Activated B cell treated with CpG ODN at 0.5 μM for 24 hours (primary cell): Measurements from ENCODE around the gene IL18BP. TPM values are rescaled to one million over a fixed set of nuclear protein-coding genes. Genes with fewer than 3 reads are reported as not detected.
A peak's percentile ranks its signal among the peaks of the same experiment; 100 is the strongest.

Source experiments
- ATAC-seq: fragments of 200-7000 bp; cut with Tn5 transposase; one replicate; pipeline ENCODE4 v1.10.0; 2021; ENCODE audit warnings: low read depth, mild to moderate bottlenecking, moderate library complexity
- CTCF ChIA-PET: fragments of 350-600 bp; sonication (Branson Sonifier 250); formaldehyde crosslinking; loops from one replicate; lab custom pipeline; 2021; ENCODE audit warnings: antibody characterized with exemption; lab: Charles Lee
- POLR2A ChIA-PET: fragments of 350-600 bp; sonication (Branson Sonifier 250); formaldehyde crosslinking; loops from one replicate; lab custom pipeline; 2021; ENCODE audit warnings: antibody characterized with exemption; lab: Charles Lee
- DNase-seq: peaks from one replicate; pipeline ENCODE4 v3.0.0; 2022
- H3K27ac Mint-ChIP-seq: one replicate; pipeline ENCODE4 v1.8.0; 2020; ENCODE audit warnings: mixed read lengths
- H3K27me3 Mint-ChIP-seq: one replicate; pipeline ENCODE4 v1.8.0; 2021; ENCODE audit warnings: mixed read lengths
- H3K36me3 Mint-ChIP-seq: one replicate; pipeline ENCODE4 v1.8.0; 2021; ENCODE audit warnings: low read depth, mixed read lengths
- H3K4me1 Mint-ChIP-seq: one replicate; pipeline ENCODE4 v1.8.0; 2021; ENCODE audit warnings: mixed read lengths
- H3K4me3 Mint-ChIP-seq: one replicate; pipeline ENCODE4 v1.8.0; 2020; ENCODE audit warnings: mild to moderate bottlenecking, mixed read lengths
- H3K9me3 Mint-ChIP-seq: one replicate; pipeline ENCODE4 v1.8.0; 2020; ENCODE audit warnings: mixed read lengths
- CTCF ChIP-seq: fragments of 200-600 bp; IDR thresholded peaks from one replicate; pipeline ENCODE4 v1.8.0; 2022; ENCODE audit warnings: antibody characterized with exemption, mild to moderate bottlenecking
- intact Hi-C: fragments of 100-400 bp; cut with micrococcal nuclease; formaldehyde crosslinking; loops from one replicate; pipeline ENCODE4 v1.15.1; 2024
- total RNA-seq: library from RNA; stranded (reverse); gene quantifications from 2 replicates; pipeline ENCODE4 v1.2.3, GENCODE V29; 2022

The IL18BP gene
- total RNA-seq, 1 donor from 2014 or later = 27.5 TPM

DNA sequence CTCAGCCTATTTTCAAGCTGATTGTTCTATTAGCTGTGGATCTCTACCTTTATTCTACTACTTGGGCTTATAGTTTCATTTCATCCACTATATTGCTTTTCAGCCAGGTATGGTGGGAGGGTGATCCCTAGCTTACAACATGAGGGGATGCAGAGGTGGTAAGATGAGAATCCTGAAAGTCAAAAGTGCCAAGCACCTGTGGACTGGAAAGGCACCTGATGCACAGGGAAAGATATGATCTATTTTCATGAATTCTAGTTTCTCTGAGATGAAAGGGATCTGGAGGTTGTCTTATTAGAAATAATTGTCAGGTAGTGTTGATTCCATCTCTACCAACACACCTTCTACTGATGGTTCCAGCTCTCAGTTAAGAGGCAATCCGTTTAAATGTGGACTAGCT is 21.6 kb upstream of the IL18BP start:
- no peak for DNase-seq
- Mint-ChIP-seq H3K9me3 (no peaks in the 10 kb centered on the region), H3K4me3 (no peak overlapping the region), H3K27me3 (no peaks in the 10 kb centered on the region), H3K36me3 (peaks cover 26% of the 10 kb centered on the region), H3K4me1 (peaks cover 16% of the 10 kb centered on the region), H3K27ac (peak overlapping the region; percentile 91)
- POLR2A ChIA-PET = interaction anchor here (0.6 to 2.9 kb wide), 7 partner anchors 9 to 136 kb away, joined by 3 to 17 read pairs (median 5); partner anchors contain the start of genes IL18BP, RNF121 and XNDC1N
- CTCF ChIA-PET = interaction anchor here (0.7 to 5.3 kb wide), 14 partner anchors 11 to 455 kb away, joined by 3 to 60 read pairs (median 5); partner anchors contain the start of gene IL18BP
- ATAC-seq = no peak
- intact Hi-C loops = loop anchor here (1.0 to 5.0 kb wide), 5 partner anchors 14 to 455 kb away; partner anchors contain the start of gene CLPB
- no peak for TF ChIP-seq CTCF

- intact Hi-C loops = loop anchor here (1.0 to 5.0 kb wide), 6 partner anchors 13 to 454 kb away; partner anchors contain the start of gene CLPB
- no peak overlapping the region for H3K4me3 Mint-ChIP-seq
- ChIA-PET CTCF (interaction anchor here (0.6 to 5.3 kb wide), 21 partner anchors 8 to 454 kb away, joined by 3 to 60 read pairs (median 4); partner anchors contain the start of gene IL18BP), POLR2A (interaction anchor here (0.5 to 2.9 kb wide), 13 partner anchors 8 to 141 kb away, joined by 3 to 17 read pairs (median 5); partner anchors contain the start of genes IL18BP, RNF121 and XNDC1N)
- TF ChIP-seq CTCF = peak; percentile 26
- no peaks in the 10 kb centered on the region for H3K27me3 Mint-ChIP-seq
- peaks cover 16% of the 10 kb centered on the region for H3K4me1 Mint-ChIP-seq
- peak; percentile 96 for ATAC-seq
- no peak for DNase-seq
- no peaks in the 10 kb centered on the region for H3K9me3 Mint-ChIP-seq
- peak overlapping the region; percentile 91 for H3K27ac Mint-ChIP-seq
- H3K36me3 Mint-ChIP-seq = peaks cover 24% of the 10 kb centered on the region
Observed at GRCh38 chr11:71977743-71978418, 20.8 kb upstream of the IL18BP start.

DNA sequence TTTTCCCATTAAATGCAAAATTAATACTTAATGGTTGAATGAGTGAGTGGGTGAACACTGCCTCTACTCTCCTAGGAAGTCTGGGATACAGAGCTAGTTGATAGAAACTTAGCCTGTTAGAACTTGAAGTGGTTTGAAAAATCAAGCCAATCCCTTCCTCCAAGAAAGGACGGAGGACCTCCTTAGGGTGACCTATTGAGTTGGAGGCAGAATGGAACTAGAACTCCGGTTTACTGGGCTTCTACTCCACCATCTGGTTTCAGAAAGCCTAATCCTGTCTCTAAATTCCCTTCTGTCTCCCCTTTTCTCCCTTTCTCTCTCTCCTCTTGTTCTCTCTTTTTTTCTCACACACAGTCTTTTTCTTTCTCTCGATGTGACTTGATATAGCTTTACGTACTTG is 19.6 kb upstream of the IL18BP start:
- intact Hi-C loops = loop anchor here (5.0 kb wide), 1 partner anchor 453 kb away; the partner anchor contains the start of gene CLPB
- Mint-ChIP-seq H3K4me1 (peaks cover 17% of the 10 kb centered on the region), H3K36me3 (peaks cover 31% of the 10 kb centered on the region), H3K27ac (peak overlapping the region; percentile 41), H3K9me3 (no peaks in the 10 kb centered on the region), H3K4me3 (no peak overlapping the region), H3K27me3 (no peaks in the 10 kb centered on the region)
- ChIA-PET CTCF (interaction anchor here (1.3 to 5.3 kb wide), 8 partner anchors 15 to 451 kb away, joined by 3 to 60 read pairs (median 22); no protein-coding TSS in a partner anchor), POLR2A (interaction anchor here (1.5 to 2.9 kb wide), 5 partner anchors 13 to 51 kb away, joined by 5 to 17 read pairs (median 8); partner anchors contain the start of genes IL18BP, RNF121 and XNDC1N)
- no peak for TF ChIP-seq CTCF
- no peak for DNase-seq
- no peak for ATAC-seq

DNA sequence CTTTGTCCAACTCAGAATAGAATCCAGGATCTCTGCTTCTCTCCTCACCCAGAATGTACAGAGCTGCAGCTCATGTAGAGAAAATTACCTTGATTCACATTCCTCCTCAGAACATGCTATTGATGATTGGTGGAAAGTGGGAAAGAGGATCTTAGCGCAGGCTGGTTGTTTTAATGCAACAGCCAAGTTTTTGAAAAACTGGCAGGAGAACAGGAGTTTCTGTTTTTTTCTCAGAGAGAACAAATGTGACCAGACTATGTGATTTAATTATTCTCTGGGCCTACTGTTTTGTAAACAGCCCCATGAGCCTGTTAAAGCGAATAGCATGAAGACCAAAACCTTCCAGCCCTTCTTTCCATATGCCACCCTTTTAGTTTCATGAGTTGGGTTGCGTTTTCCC is 19.1 kb upstream of the IL18BP start:
- Mint-ChIP-seq H3K36me3 (peaks cover 27% of the 10 kb centered on the region), H3K9me3 (no peaks in the 10 kb centered on the region), H3K4me3 (no peak overlapping the region), H3K27ac (peak overlapping the region; percentile 16), H3K27me3 (no peaks in the 10 kb centered on the region), H3K4me1 (peaks cover 17% of the 10 kb centered on the region)
- ChIA-PET CTCF (interaction anchor here (3.7 to 3.9 kb wide), 3 partner anchors 36 to 111 kb away, joined by 34 to 60 read pairs (median 37); no protein-coding TSS in a partner anchor), POLR2A (interaction anchor here (1.6 to 2.2 kb wide), 2 partner anchors 19 to 34 kb away, joined by 5 to 8 read pairs; partner anchors contain the start of gene IL18BP)
- ATAC-seq (no peak), DNase-seq (no peak)
- intact Hi-C loops = loop anchor here (5.0 kb wide), 1 partner anchor 453 kb away; the partner anchor contains the start of gene CLPB
- no peak for TF ChIP-seq CTCF
